HG02571 (cell line): ENCODE data around the gene FCSK.

Source experiments
- ATAC-seq: cut with Tn5 transposase; IDR thresholded peaks from one replicate; pipeline ENCODE4 v1.9.1; 2021; ENCODE audit warnings: mild to moderate bottlenecking, moderate library complexity; ENCODE audit not compliant: unreplicated experiment

Gene FCSK

GRCh38 chr16:70453117-70453891 is 1.1 kb upstream of the FCSK start:
- no peak for ATAC-seq

DNA sequence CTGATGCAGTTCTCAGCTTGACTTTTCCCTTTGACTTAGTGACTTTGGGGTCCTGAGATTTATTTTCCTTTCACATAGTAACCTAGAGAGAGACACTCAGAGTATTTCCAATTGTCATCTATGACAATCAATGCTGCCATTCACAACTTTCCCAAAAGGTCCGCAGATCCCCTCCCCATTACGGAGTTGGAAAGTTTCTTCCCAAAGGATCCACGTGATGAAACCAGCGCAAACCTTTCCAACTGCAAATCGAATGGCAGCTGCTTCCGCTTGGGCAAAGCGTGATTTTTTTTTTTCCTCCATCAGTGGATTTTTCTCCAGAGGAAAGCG is 538 bp upstream of the FCSK start:
- no peak for ATAC-seq

DNA sequence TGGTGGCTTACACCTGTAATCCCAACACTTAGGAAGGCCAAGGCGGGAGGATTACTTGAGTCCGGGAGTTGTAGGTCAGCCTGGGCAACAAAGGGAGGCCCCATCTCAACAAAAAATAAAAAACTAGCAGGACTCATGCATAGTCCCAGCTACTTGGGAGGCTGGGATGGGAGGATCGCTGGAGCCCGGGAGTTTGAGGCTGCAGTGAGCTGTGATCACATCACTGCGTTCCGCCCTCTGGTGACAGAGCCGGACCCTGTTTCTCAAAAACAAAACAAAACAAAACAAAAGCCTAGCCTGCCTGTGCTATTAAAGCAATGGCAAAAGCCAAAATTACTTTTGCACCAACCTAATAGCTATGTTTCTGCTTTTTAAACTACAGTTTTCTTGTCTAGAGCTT is 1.5 kb downstream of the FCSK start:
- no peak for ATAC-seq

DNA sequence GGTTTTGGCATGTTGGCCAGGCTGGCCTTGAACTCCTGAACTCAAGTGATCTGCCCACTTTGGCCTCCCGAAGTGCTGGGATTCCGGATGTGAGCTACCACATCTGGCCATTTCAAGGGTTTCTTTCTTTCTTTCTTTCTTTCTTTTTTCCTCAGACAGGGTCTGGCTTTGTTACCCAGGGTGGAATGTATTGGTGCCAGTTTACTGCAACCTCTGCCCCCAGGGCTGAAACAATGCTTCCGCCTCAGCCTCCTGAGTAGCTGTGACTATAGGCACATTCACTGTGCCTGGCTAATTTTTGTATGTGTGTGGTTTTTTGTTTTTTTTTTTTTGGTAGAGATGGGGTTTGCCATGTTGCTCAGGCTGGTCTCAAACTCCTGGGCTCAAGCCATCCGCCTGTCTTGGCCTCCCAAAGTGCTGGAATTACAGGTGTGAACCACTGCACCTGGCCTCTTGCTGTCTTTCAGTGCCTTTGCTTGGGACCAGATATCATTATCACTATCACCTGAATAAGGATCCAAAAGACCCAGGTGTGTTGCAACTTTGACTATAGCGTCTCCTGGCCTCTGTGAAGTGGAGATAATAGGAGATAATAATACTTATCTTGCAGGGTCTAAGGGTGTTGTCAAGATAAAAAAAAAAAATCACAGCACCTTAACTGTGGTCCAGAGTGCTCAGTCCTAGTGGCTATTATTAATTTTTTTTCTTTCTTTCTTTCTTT is 3.2 kb downstream of the FCSK start:
- ATAC-seq: no peak

- ATAC-seq: no peak
These were observed 6.4 kb downstream of the FCSK start for GRCh38 chr16:70460737-70461261.

- no peak for ATAC-seq
These were observed 8.8 kb downstream of the FCSK start for GRCh38 chr16:70463235-70463634.

GRCh38 chr16:70465999-70466804 is 11.8 kb downstream of the FCSK start:
- no peak for ATAC-seq

DNA sequence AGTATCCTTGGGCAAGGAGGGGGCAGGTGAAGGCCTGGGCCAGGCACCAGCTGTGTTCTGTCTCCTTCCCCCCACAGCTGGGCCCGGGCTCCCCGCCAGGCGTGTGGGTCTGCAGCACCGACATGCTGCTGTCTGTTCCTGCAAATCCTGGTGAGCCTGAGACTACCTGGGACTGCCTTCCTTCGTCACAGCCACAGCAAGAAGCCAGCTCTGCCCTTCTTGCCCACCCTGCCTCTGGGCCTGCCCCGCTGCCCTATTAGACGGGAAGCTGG is 12.3 kb downstream of the FCSK start:
- no peak for ATAC-seq

DNA sequence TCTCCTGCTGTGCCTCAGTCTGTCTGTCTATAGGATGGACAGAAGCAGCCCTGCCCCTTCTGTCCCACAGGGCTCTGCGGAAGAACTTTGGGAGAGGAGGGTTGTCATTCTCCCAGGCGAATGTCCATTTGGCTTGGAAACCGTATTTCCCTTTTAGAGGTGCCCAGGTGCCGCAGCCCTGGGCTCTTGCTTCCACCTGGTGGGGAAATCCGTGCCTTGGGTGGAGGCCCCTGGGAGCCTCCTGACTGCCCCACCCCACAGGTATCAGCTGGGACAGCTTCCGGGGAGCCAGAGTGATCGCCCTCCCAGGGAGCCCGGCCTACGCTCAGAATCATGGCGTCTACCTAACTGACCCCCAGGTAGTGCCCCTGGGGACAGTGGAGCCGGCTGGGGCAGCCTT is 12.7 kb downstream of the FCSK start:
- no peak for ATAC-seq

DNA sequence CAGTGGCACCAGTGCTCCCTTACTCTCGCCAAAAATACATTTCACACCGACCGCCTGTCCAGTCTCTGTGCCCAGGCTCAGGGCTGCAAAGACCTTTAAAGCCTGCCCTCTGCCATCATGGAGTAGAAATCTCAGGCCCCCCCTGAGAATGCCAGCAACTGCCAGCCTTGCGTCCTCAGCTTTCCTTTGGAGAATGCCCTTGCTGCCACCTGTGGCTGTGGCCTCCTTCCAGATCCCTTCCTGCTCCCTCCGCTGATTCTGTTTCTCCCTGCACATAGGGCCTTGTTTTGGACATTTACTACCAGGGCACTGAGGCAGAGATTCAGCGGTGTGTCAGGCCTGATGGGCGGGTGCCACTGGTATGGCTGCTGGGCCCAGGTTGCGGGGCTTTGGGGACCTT is 13.2 kb downstream of the FCSK start:
- ATAC-seq: no peak

DNA sequence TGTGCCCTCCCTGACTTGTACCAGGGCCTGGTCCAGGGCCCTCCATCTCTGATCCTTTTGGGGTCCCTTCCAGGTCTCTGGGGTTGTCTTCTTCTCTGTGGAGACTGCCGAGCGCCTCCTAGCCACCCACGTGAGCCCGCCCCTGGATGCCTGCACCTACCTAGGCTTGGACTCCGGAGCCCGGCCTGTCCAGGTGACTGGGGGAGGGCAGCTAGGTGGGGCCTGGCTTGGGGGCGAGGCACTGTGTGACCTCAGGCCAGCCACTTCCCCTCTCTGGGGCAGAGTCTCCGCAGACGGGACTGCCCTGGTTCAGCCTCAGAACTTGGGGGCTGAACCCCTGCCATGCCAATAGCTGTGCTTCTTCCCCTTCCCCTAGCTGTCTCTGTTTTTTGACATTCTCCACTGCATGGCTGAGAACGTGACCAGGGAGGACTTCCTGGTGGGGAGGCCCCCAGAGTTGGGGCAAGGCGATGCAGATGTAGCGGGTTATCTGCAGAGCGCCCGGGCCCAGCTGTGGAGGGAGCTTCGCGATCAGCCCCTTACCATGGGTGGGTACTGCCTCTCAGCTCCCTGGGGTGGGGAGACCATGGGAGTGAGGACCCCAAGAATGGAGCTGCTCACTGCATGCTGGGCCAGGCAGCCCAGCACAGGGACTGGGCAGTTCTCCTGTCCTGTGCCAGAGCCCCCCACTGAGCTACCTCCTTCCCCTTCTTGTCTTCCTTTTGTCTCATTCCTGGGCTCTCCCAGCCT is 14.6 kb downstream of the FCSK start:
- no peak for ATAC-seq

- ATAC-seq: no peak
These were observed 15.9 kb downstream of the FCSK start for GRCh38 chr16:70470141-70470926.

- ATAC-seq: no peak
These were observed 16.5 kb downstream of the FCSK start for GRCh38 chr16:70470927-70471341.

- no peak for ATAC-seq
These were observed 18.5 kb downstream of the FCSK start for GRCh38 chr16:70472786-70473433.

DNA sequence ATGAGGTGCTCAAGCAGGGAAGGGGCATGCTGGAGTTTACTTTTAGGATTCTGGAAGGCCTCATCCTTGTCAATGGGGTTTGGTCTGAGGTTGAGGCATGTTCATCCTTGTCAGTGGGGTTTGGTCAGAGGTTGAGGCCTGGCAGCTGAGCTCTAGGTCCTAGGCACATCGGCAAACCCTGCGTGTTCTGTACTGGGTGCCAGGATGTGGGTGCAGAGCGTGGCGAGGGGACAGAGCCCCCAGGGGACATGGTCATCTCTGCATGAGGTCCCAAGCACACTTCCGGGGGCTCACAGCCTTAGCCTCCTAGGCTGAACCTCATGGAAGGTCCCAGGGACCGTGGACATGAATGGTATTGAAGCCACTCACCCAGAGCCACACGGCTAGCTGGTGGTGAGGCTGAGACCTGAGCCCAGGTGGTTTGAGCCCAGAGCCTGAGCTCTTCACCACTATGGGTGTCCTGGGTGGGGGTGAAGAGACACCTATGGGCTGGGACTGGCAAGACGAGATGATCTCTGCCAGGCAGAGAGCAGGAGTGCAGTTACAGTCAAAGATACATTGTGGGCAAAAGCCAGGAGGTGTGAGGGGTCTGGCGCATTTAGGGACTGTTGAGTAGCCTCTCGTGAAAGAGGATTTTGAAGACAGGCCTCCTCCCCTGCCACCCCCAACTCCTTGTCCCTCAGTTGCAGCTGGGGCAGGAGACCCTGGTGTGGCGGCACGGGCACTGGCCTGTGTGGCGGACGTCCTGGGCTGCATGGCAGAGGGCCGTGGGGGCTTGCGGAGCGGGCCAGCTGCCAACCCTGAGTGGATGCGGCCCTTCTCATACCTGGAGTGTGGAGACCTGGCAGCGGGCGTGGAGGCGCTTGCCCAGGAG is 19.3 kb downstream of the FCSK start:
- no peak for ATAC-seq

- ATAC-seq: no peak
These were observed 20.1 kb downstream of the FCSK start for GRCh38 chr16:70474320-70475053.

- no peak for ATAC-seq
These were observed 20.9 kb downstream of the FCSK start for GRCh38 chr16:70475054-70475871.
